Activated naive CD8-positive, alpha-beta T cell treated with anti-CD3 and anti-CD28 coated beads, Interleukin-2, amount 10 ng/mL, durations not matched to agents 7 days and 5 days (primary cell): ENCODE data around the gene LTO1. TPM values are rescaled to one million over a fixed set of nuclear protein-coding genes. Genes with fewer than 3 reads are reported as not detected.

Source experiments
- ATAC-seq: fragments of 150-1000 bp; cut with Tn5 transposase; one replicate; pipeline ENCODE4 v1.10.0; 2021; ENCODE audit warnings: low read depth, moderate library complexity
- POLR2A ChIA-PET: fragments of 350-600 bp; sonication (Branson Sonifier 250); formaldehyde crosslinking; loops from one replicate; lab custom pipeline; 2021; ENCODE audit warnings: antibody characterized with exemption; lab: Charles Lee
- DNase-seq: peaks from one replicate; pipeline ENCODE4 v3.0.0; 2021
- H3K27ac Mint-ChIP-seq: one replicate; pipeline ENCODE4 v1.8.0; 2022; ENCODE audit warnings: mild to moderate bottlenecking, mixed read lengths
- H3K27me3 Mint-ChIP-seq: one replicate; pipeline ENCODE4 v1.8.0; 2022; ENCODE audit warnings: mild to moderate bottlenecking, moderate library complexity, mixed read lengths
- H3K36me3 Mint-ChIP-seq: one replicate; pipeline ENCODE4 v1.8.0; 2021; ENCODE audit warnings: mild to moderate bottlenecking, mixed read lengths
- H3K4me1 Mint-ChIP-seq: one replicate; pipeline ENCODE4 v1.8.0; 2021; ENCODE audit warnings: mixed read lengths
- H3K4me3 Mint-ChIP-seq: one replicate; pipeline ENCODE4 v1.8.0; 2022; ENCODE audit warnings: mild to moderate bottlenecking, moderate library complexity, mixed read lengths
- H3K9me3 Mint-ChIP-seq: one replicate; pipeline ENCODE4 v1.8.0; 2021; ENCODE audit warnings: mixed read lengths
- total RNA-seq, 2 experiments: library from RNA; stranded (reverse); gene quantifications; one replicate each; pipeline ENCODE4 v1.2.3, GENCODE V29; 2021

Gene LTO1
- total RNA-seq, 2 experiments from 2014 or later = 35.0 to 37.1 TPM

- Mint-ChIP-seq H3K9me3 (no peaks in the 10 kb centered on the region), H3K4me3 (no peak overlapping the region), H3K27ac (peak overlapping the region; percentile 4), H3K4me1 (no peaks in the 10 kb centered on the region), H3K36me3 (peaks cover 2% of the 10 kb centered on the region), H3K27me3 (no peaks in the 10 kb centered on the region)
- ATAC-seq = no peak
- DNase-seq = no peak
- POLR2A ChIA-PET = no interaction called here
Observed at GRCh38 chr11:69664901-69665300, 10.3 kb downstream of the LTO1 start.

- Mint-ChIP-seq H3K27me3 (no peaks in the 10 kb centered on the region), H3K9me3 (no peaks in the 10 kb centered on the region), H3K4me3 (no peak overlapping the region), H3K4me1 (no peaks in the 10 kb centered on the region), H3K36me3 (peaks cover 2% of the 10 kb centered on the region), H3K27ac (no peak overlapping the region)
- DNase-seq (no peak), ATAC-seq (no peak)
- POLR2A ChIA-PET = no interaction called here
Observed at GRCh38 chr11:69664103-69664775, 10.9 kb downstream of the LTO1 start.

DNA sequence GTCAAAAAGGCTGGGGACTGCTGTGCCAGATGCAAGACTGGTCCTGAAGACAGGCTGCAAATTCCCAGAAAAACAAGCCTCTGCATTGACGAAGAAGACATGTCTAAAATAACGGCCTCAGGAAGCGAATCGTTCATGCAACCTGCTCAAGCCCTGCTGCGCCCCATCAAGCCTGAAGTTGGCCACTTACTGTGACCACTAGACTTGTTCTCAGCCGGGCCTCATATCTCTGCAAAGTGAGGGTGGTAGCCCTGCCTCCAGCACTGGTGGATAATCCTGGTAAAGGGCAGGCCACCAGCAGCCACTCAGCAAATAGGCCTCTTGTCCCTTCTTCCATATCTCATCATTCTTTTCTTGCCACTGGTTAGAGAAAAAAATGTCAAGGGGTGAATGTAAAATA is 11.8 kb downstream of the LTO1 start:
- no peaks in the 10 kb centered on the region for H3K4me1 Mint-ChIP-seq
- H3K9me3 Mint-ChIP-seq = no peaks in the 10 kb centered on the region
- ATAC-seq = no peak
- POLR2A ChIA-PET = interaction anchor here (0.6 kb wide), 1 partner anchor 28 kb away, joined by 3 read pairs; no protein-coding TSS in a partner anchor
- H3K4me3 Mint-ChIP-seq = no peak overlapping the region
- H3K27me3 Mint-ChIP-seq = no peaks in the 10 kb centered on the region
- DNase-seq = no peak
- no peak overlapping the region for H3K27ac Mint-ChIP-seq
- H3K36me3 Mint-ChIP-seq = peaks cover 2% of the 10 kb centered on the region

DNA sequence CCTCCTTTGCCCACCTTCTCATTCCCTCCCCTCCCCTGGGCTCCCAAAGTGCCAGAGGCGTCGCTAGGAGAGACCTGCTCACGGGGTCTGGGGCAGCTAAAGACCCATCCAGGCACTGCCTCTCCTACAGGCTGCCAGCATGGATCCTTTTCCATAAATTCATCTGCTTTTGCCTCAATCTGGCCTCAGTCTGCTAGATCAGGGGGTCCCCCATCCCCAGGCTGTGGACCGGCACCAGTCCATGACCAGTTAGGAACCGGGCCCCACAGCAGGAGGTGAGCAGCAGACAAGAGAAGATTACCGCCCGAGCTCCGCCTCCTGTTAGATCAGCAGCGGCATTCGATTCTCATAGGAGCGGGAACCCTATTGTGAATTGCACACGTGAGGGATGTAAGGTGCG is 12.3 kb downstream of the LTO1 start:
- Mint-ChIP-seq H3K27me3 (no peaks in the 10 kb centered on the region), H3K27ac (no peak overlapping the region), H3K36me3 (peaks cover 2% of the 10 kb centered on the region), H3K4me1 (no peaks in the 10 kb centered on the region), H3K9me3 (no peaks in the 10 kb centered on the region), H3K4me3 (no peak overlapping the region)
- DNase-seq (no peak), ATAC-seq (no peak)
- POLR2A ChIA-PET = interaction anchor here (0.6 kb wide), 1 partner anchor 29 kb away, joined by 3 read pairs; no protein-coding TSS in a partner anchor

- Mint-ChIP-seq H3K27ac (no peak overlapping the region), H3K27me3 (no peaks in the 10 kb centered on the region), H3K9me3 (no peaks in the 10 kb centered on the region), H3K4me1 (no peaks in the 10 kb centered on the region), H3K36me3 (peaks cover 2% of the 10 kb centered on the region), H3K4me3 (no peak overlapping the region)
- DNase-seq = no peak
- POLR2A ChIA-PET = no interaction called here
- ATAC-seq = no peak
Observed at GRCh38 chr11:69662021-69662698, 13.0 kb downstream of the LTO1 start.

- H3K27ac Mint-ChIP-seq = no peak overlapping the region
- peaks cover 2% of the 10 kb centered on the region for H3K4me1 Mint-ChIP-seq
- no peaks in the 10 kb centered on the region for H3K27me3 Mint-ChIP-seq
- DNase-seq (no peak), ATAC-seq (no peak)
- POLR2A ChIA-PET = no interaction called here
- no peak overlapping the region for H3K4me3 Mint-ChIP-seq
- H3K36me3 Mint-ChIP-seq = peaks cover 2% of the 10 kb centered on the region
- no peaks in the 10 kb centered on the region for H3K9me3 Mint-ChIP-seq
Observed at GRCh38 chr11:69661413-69661715, 13.8 kb downstream of the LTO1 start.

DNA sequence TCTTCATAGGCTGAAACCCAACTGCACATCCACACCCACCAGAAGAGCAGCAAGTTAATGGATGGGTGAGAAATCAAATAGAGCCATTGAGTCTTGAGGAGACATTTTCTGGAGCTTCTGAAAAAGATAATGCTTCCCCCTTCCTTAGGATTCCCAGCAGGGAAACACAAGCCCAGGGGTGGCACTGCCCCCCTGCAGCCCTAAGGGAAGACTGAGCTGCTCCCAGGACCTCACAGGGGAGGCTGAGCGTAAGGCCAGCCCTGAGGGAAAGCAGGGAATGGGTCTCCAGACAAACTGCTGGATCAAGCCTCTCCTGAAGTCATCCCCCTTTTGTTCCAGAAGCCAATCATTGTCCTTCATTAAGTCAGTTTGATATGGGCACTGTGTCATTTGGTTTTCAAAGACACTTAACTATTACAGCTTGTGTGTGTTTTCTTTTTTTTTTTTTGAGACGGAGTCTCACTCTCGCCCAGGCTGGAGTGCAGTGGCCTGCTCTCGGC is 15.1 kb downstream of the LTO1 start:
- no peak for ATAC-seq
- DNase-seq = no peak
- no peaks in the 10 kb centered on the region for H3K9me3 Mint-ChIP-seq
- H3K4me3 Mint-ChIP-seq = no peak overlapping the region
- peaks cover 2% of the 10 kb centered on the region for H3K4me1 Mint-ChIP-seq
- POLR2A ChIA-PET = no interaction called here
- H3K36me3 Mint-ChIP-seq = peaks cover 2% of the 10 kb centered on the region
- no peak overlapping the region for H3K27ac Mint-ChIP-seq
- no peaks in the 10 kb centered on the region for H3K27me3 Mint-ChIP-seq

DNA sequence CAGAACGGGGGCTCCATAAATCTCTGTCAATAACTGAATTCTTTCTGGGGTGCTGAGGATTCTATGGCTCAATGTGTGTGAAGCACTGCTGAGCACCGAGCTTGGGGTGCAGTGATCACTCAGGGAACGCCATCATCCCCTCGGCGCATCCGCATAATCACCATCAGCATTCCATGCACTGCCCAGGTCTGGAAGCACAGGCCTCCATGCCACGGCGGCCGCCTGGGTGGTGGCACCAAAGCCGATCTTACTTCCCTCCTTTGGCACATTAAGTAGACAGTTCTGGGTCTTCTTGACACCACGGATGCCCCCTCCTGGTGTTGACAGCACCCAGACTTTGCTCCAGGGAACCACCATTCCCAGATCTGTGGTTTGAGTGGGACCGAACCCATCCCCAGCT is 15.6 kb downstream of the LTO1 start:
- ATAC-seq (no peak), DNase-seq (no peak)
- POLR2A ChIA-PET = no interaction called here
- Mint-ChIP-seq H3K27ac (no peak overlapping the region), H3K27me3 (no peaks in the 10 kb centered on the region), H3K9me3 (no peaks in the 10 kb centered on the region), H3K4me1 (peaks cover 2% of the 10 kb centered on the region), H3K4me3 (no peak overlapping the region), H3K36me3 (peaks cover 2% of the 10 kb centered on the region)

DNA sequence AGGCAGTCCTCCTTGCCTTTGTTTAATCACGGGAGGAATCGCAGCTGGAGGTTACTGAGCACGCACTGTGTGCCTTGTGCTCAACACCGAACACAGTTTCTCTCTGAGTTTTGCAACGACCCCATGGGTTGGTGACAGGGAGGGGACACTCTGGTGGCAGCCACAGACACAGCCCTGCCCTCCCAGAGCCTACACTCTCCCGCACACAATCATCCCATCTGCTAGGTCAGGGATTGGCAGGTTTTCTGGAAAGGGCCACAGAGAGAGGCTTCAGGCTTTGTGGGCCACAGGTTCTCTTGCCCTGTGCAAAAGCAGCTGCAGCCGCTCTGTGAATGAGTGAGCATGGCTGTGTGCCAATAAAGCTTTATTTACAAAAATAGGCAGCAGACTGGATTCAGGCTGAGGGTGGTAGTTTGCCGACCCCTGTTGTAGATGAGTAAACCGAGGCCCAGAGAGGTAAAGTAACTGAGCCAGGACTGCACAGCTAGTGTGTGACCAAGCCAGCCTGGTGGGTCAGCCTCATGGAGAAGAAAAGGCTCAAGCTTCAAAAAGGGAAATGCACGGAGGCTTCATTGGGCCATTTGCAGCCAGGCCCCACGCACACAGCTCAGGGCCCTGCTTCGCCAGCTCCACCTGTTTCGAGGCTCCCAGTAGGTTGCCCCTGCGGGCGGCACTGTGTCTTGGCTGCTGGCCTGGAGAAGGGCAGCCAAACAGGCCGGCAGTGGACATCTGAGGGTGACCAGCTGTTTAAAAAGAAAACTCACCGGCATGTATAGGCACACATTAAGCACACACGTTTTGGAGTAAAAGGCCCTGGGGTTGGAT is 16.3 kb downstream of the LTO1 start:
- no peak for DNase-seq
- no peak for ATAC-seq
- H3K27me3 Mint-ChIP-seq = no peaks in the 10 kb centered on the region
- H3K9me3 Mint-ChIP-seq = no peaks in the 10 kb centered on the region
- H3K27ac Mint-ChIP-seq = no peak overlapping the region
- peaks cover 2% of the 10 kb centered on the region for H3K4me1 Mint-ChIP-seq
- H3K4me3 Mint-ChIP-seq = no peak overlapping the region
- POLR2A ChIA-PET = no interaction called here
- no peaks in the 10 kb centered on the region for H3K36me3 Mint-ChIP-seq

- H3K4me3 Mint-ChIP-seq = no peak overlapping the region
- no peaks in the 10 kb centered on the region for H3K9me3 Mint-ChIP-seq
- H3K27ac Mint-ChIP-seq = no peak overlapping the region
- H3K4me1 Mint-ChIP-seq = peaks cover 2% of the 10 kb centered on the region
- ATAC-seq = no peak
- POLR2A ChIA-PET = no interaction called here
- H3K27me3 Mint-ChIP-seq = no peaks in the 10 kb centered on the region
- no peaks in the 10 kb centered on the region for H3K36me3 Mint-ChIP-seq
- DNase-seq = no peak
Observed at GRCh38 chr11:69657911-69658625, 17.1 kb downstream of the LTO1 start.

- ATAC-seq (no peak), DNase-seq (no peak)
- H3K27ac Mint-ChIP-seq = no peak overlapping the region
Observed at GRCh38 chr11:69657456-69657910, 17.7 kb downstream of the LTO1 start.

GRCh38 chr11:69656536-69657455 is 18.4 kb downstream of the LTO1 start:
- H3K27ac Mint-ChIP-seq = no peak overlapping the region
- no peak overlapping the region for H3K4me3 Mint-ChIP-seq
- H3K27me3 Mint-ChIP-seq = no peaks in the 10 kb centered on the region
- POLR2A ChIA-PET = no interaction called here
- no peaks in the 10 kb centered on the region for H3K9me3 Mint-ChIP-seq
- ATAC-seq = no peak
- no peaks in the 10 kb centered on the region for H3K36me3 Mint-ChIP-seq
- peaks cover 2% of the 10 kb centered on the region for H3K4me1 Mint-ChIP-seq
- no peak for DNase-seq

More at GRCh38 chr11:69657456-69657910, 17.7 kb downstream of the LTO1 start:
- Mint-ChIP-seq H3K36me3 (no peaks in the 10 kb centered on the region), H3K4me3 (no peak overlapping the region), H3K4me1 (peaks cover 2% of the 10 kb centered on the region), H3K9me3 (no peaks in the 10 kb centered on the region), H3K27me3 (no peaks in the 10 kb centered on the region)
- POLR2A ChIA-PET = no interaction called here
